ENCODE results near the gene BCL2L11. TPM values are rescaled to one million over a fixed set of nuclear protein-coding genes. Genes with fewer than 3 reads are reported as not detected.

BCL2L11 gene
- total and polyA plus RNA-seq, 10 of the 15 experiments (the other 5 are each of a cell fraction or from before 2014, with no cell fraction given) = 0.29 to 10.1 (median 1.1) TPM

DNA sequence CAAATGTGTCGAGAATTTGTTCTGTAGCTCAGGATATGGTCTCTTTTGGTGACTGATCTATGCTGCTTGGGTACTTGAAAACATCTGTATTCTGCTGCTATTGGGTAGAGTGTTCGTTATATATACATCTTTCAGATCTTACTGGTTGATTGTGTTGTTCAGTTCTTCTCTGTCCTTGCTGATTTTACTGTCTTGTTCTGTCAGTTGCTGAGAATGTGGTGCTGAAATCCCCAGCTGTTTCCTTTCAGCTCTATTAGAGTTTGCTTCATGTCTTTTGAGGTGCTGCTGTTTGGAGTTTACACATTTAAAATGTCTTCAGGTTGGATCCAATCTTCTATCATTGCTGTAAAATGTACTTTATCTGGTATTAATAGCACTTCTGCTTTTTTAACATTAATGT lies 12.9 kb downstream of the BCL2L11 start:
- no peak overlapping the region for H3K27ac ChIP-seq (ENCODE audit: control insufficient read depth, insufficient read depth)
- peak; percentile 11; the same call in 2 of the 3 replicates for ATAC-seq
- H3K9me3 ChIP-seq (replicated peaks; ENCODE audit: control insufficient read depth, insufficient read depth, low read length) = no peaks in the 10 kb centered on the region
- H3K4me1 ChIP-seq (ENCODE audit: control insufficient read depth, insufficient read depth, low read length) = no peaks in the 10 kb centered on the region
- in situ Hi-C loops (cut with MboI) = no loop called here
- 44% methylated on average over 2 of the region's 2 CpGs for WGBS (ENCODE audit: insufficient coverage, insufficient replicate concordance, low lambda C conversion rate, missing lambda C conversion rate)
- intact Hi-C loops (cut with micrococcal nuclease; ENCODE audit: unreplicated experiment) = no loop called here
- CTCF ChIA-PET = interaction anchor here (0.8 to 2.3 kb wide), 7 partner anchors 9 to 34 kb away, joined by 3 to 9 read pairs (median 4); no protein-coding TSS in a partner anchor
- SMC1A ChIA-PET (ENCODE audit: uncharacterized antibody, unreplicated experiment) = interaction anchor here (0.9 to 2.8 kb wide), 9 partner anchors 10 to 105 kb away, joined by 3 to 20 read pairs (median 3); no protein-coding TSS in a partner anchor
- BruUV-seq (replicated peaks) = no TSS peak
- FAIRE-seq = peak; percentile 35
- H4K20me1 ChIP-seq (ENCODE audit: control insufficient read depth, insufficient read depth) = peaks cover 5% of the 10 kb centered on the region
- RAD21 ChIA-PET (ENCODE audit: unreplicated experiment) = interaction anchor here (1.2 to 1.3 kb wide), 2 partner anchors 12 to 61 kb away, joined by 3 to 4 read pairs; no protein-coding TSS in a partner anchor
- no peak overlapping the region for H3K4me2 ChIP-seq (ENCODE audit: control insufficient read depth, insufficient read depth)
- H3K36me3 ChIP-seq (ENCODE audit: control insufficient read depth in 2 of 2, insufficient read depth in 2 of 2, low read length in 1 of 2) = peaks cover 0 to 5% of the 10 kb centered on the region in 2 experiments; a peak in 2 of 4 replicates
- H3K27me3 ChIP-seq (replicated peaks in 1 of 2; ENCODE audit: control insufficient read depth in 2 of 2, insufficient read depth in 2 of 2, low read length in 1 of 2) = no peaks in the 10 kb centered on the region
- H3K9ac ChIP-seq (ENCODE audit: control insufficient read depth, insufficient read depth, low read length) = no peak overlapping the region
- H3K4me3 ChIP-seq = no peak overlapping the region
- TF ChIP-seq SPI1 (IDR thresholded peaks at IDR 0.05; ENCODE audit: borderline replicate concordance, insufficient read depth, low read depth, low read length) (peak; percentile 42; the same call in 1 of the 2 replicates), ZBED1 (IDR thresholded peaks at IDR 0.05; ENCODE audit: borderline replicate concordance) (no peak)
- POLR2A ChIA-PET = no interaction called here
- H2AFZ ChIP-seq (ENCODE audit: control insufficient read depth, low read depth, low read length) = no peak overlapping the region
- H3K79me2 ChIP-seq (ENCODE audit: control insufficient read depth, insufficient read depth, low read length) = peaks cover 3% of the 10 kb centered on the region; the same call in 1 of the 2 replicates
- DNase-seq (ENCODE audit: low read depth, low spot score) = no peak

- WGBS (ENCODE audit: insufficient coverage, insufficient replicate concordance, low lambda C conversion rate, missing lambda C conversion rate) = 70% methylated on average over 2 of the region's 2 CpGs
- RAD21 ChIA-PET (ENCODE audit: unreplicated experiment) = interaction anchor here (1.2 to 1.3 kb wide), 2 partner anchors 11 to 61 kb away, joined by 3 to 4 read pairs; no protein-coding TSS in a partner anchor
- H3K9me3 ChIP-seq (replicated peaks; ENCODE audit: control insufficient read depth, insufficient read depth, low read length) = no peaks in the 10 kb centered on the region
- H3K4me1 ChIP-seq (ENCODE audit: control insufficient read depth, insufficient read depth, low read length) = no peaks in the 10 kb centered on the region
- H4K20me1 ChIP-seq (ENCODE audit: control insufficient read depth, insufficient read depth) = peaks cover 5% of the 10 kb centered on the region
- FAIRE-seq (no peak), DNase-seq (ENCODE audit: low read depth, low spot score) (no peak), ATAC-seq (peak; percentile 45; the same call in 1 of the 3 replicates)
- H3K27me3 ChIP-seq (replicated peaks in 1 of 2; ENCODE audit: control insufficient read depth in 2 of 2, insufficient read depth in 2 of 2, low read length in 1 of 2) = no peaks in the 10 kb centered on the region; a peak in 1 of 4 replicates
- no peak overlapping the region for H3K27ac ChIP-seq (ENCODE audit: control insufficient read depth, insufficient read depth)
- CTCF ChIA-PET = interaction anchor here (1.0 to 2.3 kb wide), 3 partner anchors 9 to 14 kb away, joined by 3 to 9 read pairs (median 3); no protein-coding TSS in a partner anchor
- peaks cover 3% of the 10 kb centered on the region; the same call in 1 of the 2 replicates for H3K79me2 ChIP-seq (ENCODE audit: control insufficient read depth, insufficient read depth, low read length)
- in situ Hi-C loops (cut with MboI) = no loop called here
- no peak overlapping the region for H3K9ac ChIP-seq (ENCODE audit: control insufficient read depth, insufficient read depth, low read length)
- H3K36me3 ChIP-seq (ENCODE audit: control insufficient read depth in 2 of 2, insufficient read depth in 2 of 2, low read length in 1 of 2) = peaks cover 0 to 5% of the 10 kb centered on the region in 2 experiments; a peak in 2 of 4 replicates
- POLR2A ChIA-PET = no interaction called here
- intact Hi-C loops (cut with micrococcal nuclease; ENCODE audit: unreplicated experiment) = no loop called here
- BruUV-seq (replicated peaks) = no TSS peak
- H2AFZ ChIP-seq (ENCODE audit: control insufficient read depth, low read depth, low read length) = no peak overlapping the region
- no peak overlapping the region for H3K4me2 ChIP-seq (ENCODE audit: control insufficient read depth, insufficient read depth)
- SMC1A ChIA-PET (ENCODE audit: uncharacterized antibody, unreplicated experiment) = interaction anchor here (1.4 to 2.8 kb wide), 4 partner anchors 10 to 75 kb away, joined by 3 to 20 read pairs (median 6); no protein-coding TSS in a partner anchor
- no peak for TF ChIP-seq FOXK2 (IDR thresholded peaks at IDR 0.05)
- TF ChIP-seq, protein P1, sequence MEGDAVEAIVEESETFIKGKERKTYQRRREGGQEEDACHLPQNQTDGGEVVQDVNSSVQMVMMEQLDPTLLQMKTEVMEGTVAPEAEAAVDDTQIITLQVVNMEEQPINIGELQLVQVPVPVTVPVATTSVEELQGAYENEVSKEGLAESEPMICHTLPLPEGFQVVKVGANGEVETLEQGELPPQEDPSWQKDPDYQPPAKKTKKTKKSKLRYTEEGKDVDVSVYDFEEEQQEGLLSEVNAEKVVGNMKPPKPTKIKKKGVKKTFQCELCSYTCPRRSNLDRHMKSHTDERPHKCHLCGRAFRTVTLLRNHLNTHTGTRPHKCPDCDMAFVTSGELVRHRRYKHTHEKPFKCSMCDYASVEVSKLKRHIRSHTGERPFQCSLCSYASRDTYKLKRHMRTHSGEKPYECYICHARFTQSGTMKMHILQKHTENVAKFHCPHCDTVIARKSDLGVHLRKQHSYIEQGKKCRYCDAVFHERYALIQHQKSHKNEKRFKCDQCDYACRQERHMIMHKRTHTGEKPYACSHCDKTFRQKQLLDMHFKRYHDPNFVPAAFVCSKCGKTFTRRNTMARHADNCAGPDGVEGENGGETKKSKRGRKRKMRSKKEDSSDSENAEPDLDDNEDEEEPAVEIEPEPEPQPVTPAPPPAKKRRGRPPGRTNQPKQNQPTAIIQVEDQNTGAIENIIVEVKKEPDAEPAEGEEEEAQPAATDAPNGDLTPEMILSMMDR (IDR thresholded peaks at IDR 0.05 in 2 of 3, conservative IDR thresholded peaks at IDR 0.05 in 1 of 3; ENCODE audit: control insufficient read depth in 2 of 3, extremely low read depth in 1 of 3, insufficient read depth in 1 of 3, low read depth in 3 of 3, low read length in 3 of 3) = 0 out of 6 replicates have a peak, but pooled peaks of 1 of the 3 experiments have one; percentile 8
- H3K4me3 ChIP-seq = no peak overlapping the region
Observed at GRCh38 chr2:111134055-111134454, 13.3 kb downstream of the BCL2L11 start.

All from GM12878 (cell line).